Lower leg skin (tissue), 4 donors: Measurements from ENCODE around the gene TLCD2. TPM values are rescaled to one million over a fixed set of nuclear protein-coding genes. Genes with fewer than 3 reads are reported as not detected.
A peak's percentile ranks its signal among the peaks of the same experiment; 100 is the strongest.
"Not testable (repeated sequence)": the region's sequence is repeated elsewhere in the genome, so short reads cannot be mapped to it uniquely, and the experiment has no call there.

Experiments used
- DNase-seq, 2 donors: peaks; one replicate each; pipeline ENCODE4 v3.0.0-alpha.2; 2019; ENCODE audit warnings: low spot score in 2 of 2
- H3K4me3 ChIP-seq: fragments of 200-600 bp; sonication (generic); 2 replicates; pipeline ENCODE4 v1.5.1; 2017; ENCODE audit warnings: mild to moderate bottlenecking, low read depth; ENCODE audit not compliant: poor library complexity, severe bottlenecking
- CTCF ChIP-seq, 3 donors: fragments of 450-650 bp; IDR thresholded peaks; one replicate each; pipeline ENCODE4 v1.5.1; 2016; ENCODE audit warnings: antibody characterized with exemption in 3 of 3, mild to moderate bottlenecking in 3 of 3, moderate library complexity in 2 of 3
- POLR2A ChIP-seq, 2 donors: fragments of 450-650 bp; IDR thresholded peaks; one replicate each; pipeline ENCODE4 v1.6.1; 2016 to 2017; ENCODE audit warnings: antibody characterized with exemption in 2 of 2, mild to moderate bottlenecking in 1 of 2, moderate library complexity in 1 of 2
- WGBS, 2 donors: methylation state at CpG; one replicate each; pipeline ENCODE4 v1.1.5; 2018; 5-methylcytosine and 5-hydroxymethylcytosine counted together
- intact Hi-C: fragments of 100-400 bp; cut with DNase I; formaldehyde crosslinking; loops from one replicate; pipeline ENCODE4 v1.15.0; 2023; ENCODE audit warnings: low total_unique reads
- total RNA-seq, 4 donors: library from RNA; depleted of rRNA; stranded (reverse); fragments of >200 nt; gene quantifications; one replicate each; pipeline ENCODE4 v1.1.0, GENCODE V29; 2016

Gene TLCD2
- total RNA-seq, 4 donors from 2014 or later, result 0.99 to 4.5 (median 2.8) TPM

- no peak for DNase-seq
- H3K4me3 ChIP-seq, result no peak overlapping the region
- WGBS, 2 donors, result 70% methylated on average over 10 of the region's 10 CpGs
- intact Hi-C loops, result no loop called here
- no peak for TF ChIP-seq POLR2A (IDR thresholded peaks at IDR 0.05)
- no peak for TF ChIP-seq CTCF (IDR thresholded peaks at IDR 0.05)
Observed at GRCh38 chr17:1713160-1713877, 3.1 kb upstream of the TLCD2 start.

GRCh38 chr17:1712271-1712670 lies 2.1 kb upstream of the TLCD2 start:
- no peak for DNase-seq
- intact Hi-C loops, result no loop called here
- no peak overlapping the region for H3K4me3 ChIP-seq
- 91 to 93% methylated on average over 8 of the region's 8 CpGs for WGBS, 2 donors
- TF ChIP-seq CTCF (IDR thresholded peaks at IDR 0.05) (no peak), POLR2A (IDR thresholded peaks at IDR 0.05) (no peak)

GRCh38 chr17:1711804-1712203 lies 1.6 kb upstream of the TLCD2 start:
- no peak overlapping the region for H3K4me3 ChIP-seq
- DNase-seq, result no peak
- TF ChIP-seq CTCF (IDR thresholded peaks at IDR 0.05) (no peak), POLR2A (IDR thresholded peaks at IDR 0.05) (no peak)
- intact Hi-C loops, result no loop called here
- 77 to 83% methylated on average over 4 of the region's 4 CpGs for WGBS, 2 donors

- intact Hi-C loops, result no loop called here
- peak overlapping the region; percentile 49 for H3K4me3 ChIP-seq
- 29 to 31% methylated on average over 14 of the region's 14 CpGs for WGBS, 2 donors
- DNase-seq, result no peak
- TF ChIP-seq POLR2A (IDR thresholded peaks at IDR 0.05) (no peak), CTCF (IDR thresholded peaks at IDR 0.05) (no peak)
Observed at GRCh38 chr17:1710807-1711553, 803 bp upstream of the TLCD2 start.

GRCh38 chr17:1709403-1709951 lies 700 bp downstream of the TLCD2 start:
- H3K4me3 ChIP-seq, result peak overlapping the region; percentile 49
- WGBS, 2 donors, result 18 to 19% methylated on average over 13 to 14 of the region's 16 CpGs
- intact Hi-C loops, result no loop called here
- TF ChIP-seq CTCF (IDR thresholded peaks at IDR 0.05) (no peak), POLR2A (IDR thresholded peaks at IDR 0.05) (no peak)
- DNase-seq, result no peak

- DNase-seq, intact Hi-C loops, H3K4me3 ChIP-seq: not testable (repeated sequence)
- 93 to 96% methylated on average over 10 of the region's 10 CpGs for WGBS, 2 donors
Observed at GRCh38 chr17:1708791-1709346, 1.3 kb downstream of the TLCD2 start.
